ENCODE results near the gene LRP3.
"Not testable (repeated sequence)": the region's sequence is repeated elsewhere in the genome, so short reads cannot be mapped to it uniquely, and the experiment has no call there.

The LRP3 gene

GRCh38 chr19:33210266-33210940 lies 16.3 kb downstream of the LRP3 start:
- Mint-ChIP-seq H3K27ac (no peak overlapping the region), H3K36me3 (no peaks in the 10 kb centered on the region), H3K4me3 (no peak overlapping the region), H3K27me3 (peaks cover 3% of the 10 kb centered on the region), H3K4me1 (no peaks in the 10 kb centered on the region), H3K9me3 (no peaks in the 10 kb centered on the region)
- DNase-seq: no peak
- CTCF ChIA-PET: no interaction called here

- no peak for DNase-seq
- Mint-ChIP-seq H3K4me1 (no peaks in the 10 kb centered on the region), H3K27ac (no peak overlapping the region), H3K9me3 (no peaks in the 10 kb centered on the region), H3K4me3 (no peak overlapping the region), H3K36me3 (no peaks in the 10 kb centered on the region), H3K27me3 (peaks cover 3% of the 10 kb centered on the region)
- CTCF ChIA-PET: no interaction called here
Measured at GRCh38 chr19:33211794-33212435, 17.8 kb downstream of the LRP3 start.

- CTCF ChIA-PET: no interaction called here
- Mint-ChIP-seq H3K27me3 (peaks cover 3% of the 10 kb centered on the region), H3K36me3 (no peaks in the 10 kb centered on the region), H3K27ac (no peak overlapping the region), H3K9me3 (no peaks in the 10 kb centered on the region), H3K4me1 (no peaks in the 10 kb centered on the region), H3K4me3 (no peak overlapping the region)
- DNase-seq: no peak
Measured at GRCh38 chr19:33212436-33213172, 18.5 kb downstream of the LRP3 start.

- Mint-ChIP-seq H3K27ac (no peak overlapping the region), H3K4me1 (no peaks in the 10 kb centered on the region), H3K4me3 (no peak overlapping the region), H3K9me3 (no peaks in the 10 kb centered on the region), H3K36me3 (no peaks in the 10 kb centered on the region), H3K27me3 (peaks cover 3% of the 10 kb centered on the region)
- DNase-seq: no peak
- CTCF ChIA-PET: no interaction called here
Measured at GRCh38 chr19:33214596-33214995, 20.5 kb downstream of the LRP3 start.

- Mint-ChIP-seq H3K4me3 (no peak overlapping the region), H3K9me3 (no peaks in the 10 kb centered on the region), H3K36me3 (no peaks in the 10 kb centered on the region), H3K27ac (no peak overlapping the region), H3K4me1 (no peaks in the 10 kb centered on the region), H3K27me3 (peaks cover 3% of the 10 kb centered on the region)
- DNase-seq: no peak
- CTCF ChIA-PET: no interaction called here
Measured at GRCh38 chr19:33215438-33216197, 21.5 kb downstream of the LRP3 start.

- Mint-ChIP-seq H3K27me3 (peaks cover 8% of the 10 kb centered on the region), H3K9me3 (no peaks in the 10 kb centered on the region), H3K4me1 (no peaks in the 10 kb centered on the region), H3K4me3 (no peak overlapping the region), H3K27ac (no peak overlapping the region), H3K36me3 (no peaks in the 10 kb centered on the region)
- DNase-seq: no peak
- CTCF ChIA-PET: no interaction called here
Measured at GRCh38 chr19:33216198-33216830, 22.2 kb downstream of the LRP3 start.

- Mint-ChIP-seq H3K9me3 (no peaks in the 10 kb centered on the region), H3K4me3 (no peak overlapping the region), H3K36me3 (no peaks in the 10 kb centered on the region), H3K27me3 (peaks cover 22% of the 10 kb centered on the region), H3K4me1 (no peaks in the 10 kb centered on the region), H3K27ac (no peak overlapping the region)
- DNase-seq: no peak
- CTCF ChIA-PET: no interaction called here
Measured at GRCh38 chr19:33217881-33218280, 23.8 kb downstream of the LRP3 start.

- Mint-ChIP-seq H3K4me1 (no peaks in the 10 kb centered on the region), H3K27ac (peak overlapping the region; percentile 67), H3K27me3 (peaks cover 36% of the 10 kb centered on the region), H3K36me3 (no peaks in the 10 kb centered on the region), H3K4me3 (no peak overlapping the region), H3K9me3 (no peaks in the 10 kb centered on the region)
- CTCF ChIA-PET: no interaction called here
- DNase-seq: no peak
Measured at GRCh38 chr19:33219261-33219815, 25.2 kb downstream of the LRP3 start.

- Mint-ChIP-seq H3K4me3 (no peak overlapping the region), H3K27ac (no peak overlapping the region), H3K4me1 (no peaks in the 10 kb centered on the region), H3K36me3 (no peaks in the 10 kb centered on the region), H3K9me3 (no peaks in the 10 kb centered on the region), H3K27me3 (peaks cover 41% of the 10 kb centered on the region)
- DNase-seq: no peak
- CTCF ChIA-PET: no interaction called here
Measured at GRCh38 chr19:33220115-33220514, 26.0 kb downstream of the LRP3 start.

- no peaks in the 10 kb centered on the region for H3K9me3 Mint-ChIP-seq
- no peaks in the 10 kb centered on the region for H3K36me3 Mint-ChIP-seq
- no peak overlapping the region for H3K27ac Mint-ChIP-seq
- H3K4me3 Mint-ChIP-seq: no peak overlapping the region
- peaks cover 45% of the 10 kb centered on the region for H3K27me3 Mint-ChIP-seq
- H3K4me1 Mint-ChIP-seq: no peaks in the 10 kb centered on the region
- no peak for DNase-seq
- CTCF ChIA-PET: no interaction called here
Measured at GRCh38 chr19:33220735-33221134, 26.6 kb downstream of the LRP3 start.

- no peak overlapping the region for H3K4me3 Mint-ChIP-seq
- H3K4me1 Mint-ChIP-seq: peaks cover 5% of the 10 kb centered on the region
- H3K27me3 Mint-ChIP-seq: peaks cover 54% of the 10 kb centered on the region
- CTCF ChIA-PET: no interaction called here
- H3K36me3 Mint-ChIP-seq: no peaks in the 10 kb centered on the region
- peaks cover 2% of the 10 kb centered on the region for H3K9me3 Mint-ChIP-seq
- DNase-seq: no peak
- no peak overlapping the region for H3K27ac Mint-ChIP-seq
Measured at GRCh38 chr19:33221638-33222037, 27.5 kb downstream of the LRP3 start.

- not testable (repeated sequence) for H3K36me3 Mint-ChIP-seq, H3K4me3 Mint-ChIP-seq, H3K4me1 Mint-ChIP-seq, DNase-seq, H3K9me3 Mint-ChIP-seq, H3K27ac Mint-ChIP-seq
- CTCF ChIA-PET: interaction anchor here (1.5 kb wide), 1 partner anchor 45 kb away, joined by 3 read pairs; no protein-coding TSS in a partner anchor
- H3K27me3 Mint-ChIP-seq: peaks cover 60% of the 10 kb centered on the region
Measured at GRCh38 chr19:33222255-33222654, 28.1 kb downstream of the LRP3 start.

- Mint-ChIP-seq H3K4me3 (no peak overlapping the region), H3K36me3 (peaks cover 7% of the 10 kb centered on the region), H3K27me3 (peaks cover 70% of the 10 kb centered on the region), H3K4me1 (peaks cover 5% of the 10 kb centered on the region), H3K27ac (no peak overlapping the region), H3K9me3 (peaks cover 15% of the 10 kb centered on the region)
- CTCF ChIA-PET: interaction anchor here (0.6 to 1.6 kb wide), 3 partner anchors 11 to 537 kb away, joined by 3 to 8 read pairs (median 4); no protein-coding TSS in a partner anchor
- no peak for DNase-seq
Measured at GRCh38 chr19:33224694-33225457, 30.7 kb downstream of the LRP3 start.
